Superior temporal gyrus (tissue), 1 donor: ENCODE data around the gene CIB2.

ENCODE experiments used
- DNase-seq: peaks from one replicate; pipeline ENCODE4 v3.0.0-alpha.2; 2016; ENCODE audit errors: extremely low spot score

Gene CIB2

DNA sequence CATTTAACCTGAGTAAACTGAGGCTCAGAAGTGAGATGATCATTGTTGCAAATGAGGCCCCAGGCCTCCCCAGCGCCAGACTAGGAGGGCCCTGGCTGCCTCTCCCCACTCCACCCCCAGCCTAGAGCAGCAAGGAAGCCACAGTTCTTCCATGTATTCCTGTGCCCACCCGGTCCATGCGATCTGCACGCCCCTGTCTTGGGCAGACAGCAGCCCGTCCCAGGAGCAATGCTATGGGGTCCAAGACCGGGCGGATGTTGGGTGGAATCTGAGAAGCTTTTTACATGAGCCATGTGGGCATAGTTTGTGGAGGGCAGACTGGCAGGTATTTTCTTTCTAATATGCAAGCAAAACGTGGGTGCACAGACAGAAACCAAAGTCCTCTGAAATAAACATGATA is 23.8 kb downstream of the CIB2 start:
- DNase-seq, result no peak

DNA sequence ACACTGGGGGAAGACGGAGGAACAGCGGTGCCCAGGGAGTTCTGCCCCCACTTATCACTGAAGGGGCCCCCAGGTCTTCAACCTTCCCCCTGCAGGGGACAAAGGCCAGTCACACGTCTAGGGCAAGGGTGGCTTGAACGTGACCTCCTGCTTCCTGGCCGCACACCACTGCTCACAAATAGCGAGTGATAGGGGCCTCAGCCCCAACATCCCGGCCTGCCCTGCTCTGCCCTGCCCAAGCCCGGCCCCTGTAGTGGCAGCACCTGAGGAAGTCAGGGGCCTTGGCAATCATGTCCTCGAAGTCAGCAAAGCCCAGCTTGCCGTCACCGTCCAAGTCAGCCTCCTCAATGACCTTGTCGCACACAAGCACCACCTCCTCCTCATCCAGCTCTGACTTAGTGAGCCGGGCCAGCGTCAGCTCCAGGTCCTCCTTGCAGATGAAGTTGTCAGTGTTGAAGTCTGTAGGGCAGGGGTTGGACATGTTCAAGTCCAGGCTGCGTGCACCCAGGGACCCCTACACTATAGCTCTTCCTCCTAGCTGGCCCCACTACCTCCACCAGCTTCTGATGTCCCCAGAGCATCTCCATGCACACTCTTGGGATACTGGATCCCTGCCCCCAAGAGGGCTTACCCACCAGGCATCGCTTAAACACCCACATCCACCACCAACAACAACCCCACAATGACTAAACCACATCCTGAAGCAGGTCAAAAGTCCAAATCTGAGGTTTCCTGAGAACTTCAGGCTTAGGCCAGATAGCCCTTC is 25.6 kb downstream of the CIB2 start:
- no peak for DNase-seq

DNA sequence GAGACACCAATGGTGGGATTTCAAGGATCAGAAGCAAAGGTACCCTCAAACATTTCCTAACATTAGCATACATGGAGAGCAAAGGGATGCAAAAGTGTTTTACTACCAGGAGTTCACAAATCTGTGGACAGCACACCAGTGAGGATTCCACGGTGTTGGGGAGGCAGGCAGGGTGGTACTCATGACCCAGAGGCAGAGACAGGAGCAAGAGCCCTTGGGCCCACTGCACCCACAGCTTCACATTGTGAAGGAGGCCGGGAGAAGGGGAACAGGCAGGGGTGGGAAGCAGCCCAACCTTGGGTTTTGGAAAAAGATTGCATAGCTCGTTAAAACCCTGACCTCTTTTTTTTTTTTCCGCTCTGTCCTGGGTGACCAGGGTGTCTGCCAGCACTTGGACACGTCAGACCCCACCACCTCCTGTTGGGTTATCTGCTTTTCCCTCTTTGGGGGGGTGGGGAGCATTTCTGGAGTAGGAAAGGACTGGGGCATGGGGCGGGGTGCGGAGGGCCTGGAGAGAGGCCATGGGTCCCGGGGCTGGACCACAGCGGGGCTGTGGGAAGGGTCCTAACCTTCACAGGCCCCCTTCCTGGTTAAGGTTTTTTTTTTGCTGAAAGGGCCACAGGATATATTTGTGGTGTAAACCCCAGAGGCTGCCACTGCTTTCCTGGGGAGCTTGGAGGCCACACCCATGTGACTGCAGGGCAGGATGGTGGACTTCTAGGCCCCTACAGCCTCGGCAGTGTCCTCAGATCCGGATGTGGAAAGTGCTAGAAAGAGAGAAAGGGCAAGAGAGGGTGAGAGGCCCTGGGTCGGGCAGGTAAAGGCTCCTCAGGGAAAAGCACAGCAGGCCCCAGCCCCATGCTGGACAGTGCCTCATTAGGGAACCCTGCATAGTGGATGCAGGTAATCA is 26.4 kb downstream of the CIB2 start:
- DNase-seq, result no peak

DNA sequence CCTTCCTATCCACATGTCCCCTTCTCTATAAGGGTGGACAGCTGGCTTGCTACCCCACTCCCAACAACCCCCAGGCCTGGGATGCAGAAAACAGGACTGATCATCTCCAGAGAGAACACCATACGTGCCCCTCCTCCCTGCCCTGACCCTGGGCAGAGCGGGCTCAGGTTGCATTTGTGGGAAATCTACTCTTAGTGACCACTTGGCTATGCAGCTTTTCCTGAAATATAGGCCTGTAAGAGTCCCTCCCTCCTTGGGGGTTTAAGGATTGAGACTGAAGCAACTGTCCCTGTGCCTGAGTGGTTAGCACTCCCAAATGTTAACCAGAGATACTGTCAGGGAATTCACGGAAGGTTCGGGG is 27.1 kb downstream of the CIB2 start:
- no peak for DNase-seq

DNA sequence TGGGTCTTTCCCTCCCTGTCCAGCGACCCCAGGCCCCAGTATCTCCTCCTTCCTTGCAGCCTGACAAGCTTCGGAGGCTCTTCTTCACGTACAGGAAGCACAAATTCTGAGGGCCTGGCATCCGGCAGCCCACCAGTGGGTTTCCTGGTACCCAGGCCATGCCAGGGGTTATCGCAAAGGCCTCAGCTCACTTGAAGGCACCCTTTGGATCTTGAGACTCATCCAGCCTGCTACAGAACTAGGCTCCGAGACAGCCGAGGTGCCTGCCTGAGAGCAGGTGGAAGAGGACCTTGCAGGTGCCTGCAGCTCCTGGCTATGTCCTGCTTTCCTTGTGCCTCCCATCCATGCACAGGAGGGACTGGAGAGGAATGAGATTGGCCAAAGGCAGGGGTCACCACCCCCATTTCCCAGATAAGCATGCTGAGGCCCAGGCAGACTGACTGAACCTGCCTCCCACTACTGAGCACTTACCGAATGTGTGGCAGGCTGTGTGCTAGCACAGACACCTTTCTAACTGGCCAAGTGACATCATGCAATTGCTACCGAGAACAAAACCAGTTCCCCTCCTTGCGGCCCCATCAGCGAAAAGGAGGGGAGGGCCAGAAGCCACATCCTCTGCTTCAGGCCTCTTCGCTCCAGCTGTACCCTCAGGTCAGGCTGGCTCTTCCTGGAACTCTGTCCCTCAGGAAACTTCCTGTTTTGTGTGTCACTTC is 27.7 kb downstream of the CIB2 start:
- no peak for DNase-seq

DNA sequence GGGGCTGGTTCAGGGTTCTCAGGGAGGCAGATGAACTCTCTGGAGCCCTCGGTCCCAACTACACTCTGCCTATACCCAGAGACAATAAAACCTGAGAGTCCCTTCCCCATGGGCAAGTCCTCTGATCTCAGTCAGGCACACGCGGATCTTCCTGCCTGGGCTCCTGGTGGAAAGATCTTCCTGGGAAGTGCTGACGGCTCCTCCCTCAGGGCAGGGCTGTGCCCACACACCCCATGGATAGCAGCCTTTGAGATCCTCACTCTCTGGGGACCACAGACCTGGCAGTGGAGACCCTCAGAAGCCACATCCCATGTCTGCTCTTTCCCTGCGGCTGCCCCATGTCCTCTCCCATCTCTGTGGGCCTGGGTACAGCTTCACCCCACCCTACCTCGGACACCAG is 28.5 kb downstream of the CIB2 start:
- no peak for DNase-seq

DNA sequence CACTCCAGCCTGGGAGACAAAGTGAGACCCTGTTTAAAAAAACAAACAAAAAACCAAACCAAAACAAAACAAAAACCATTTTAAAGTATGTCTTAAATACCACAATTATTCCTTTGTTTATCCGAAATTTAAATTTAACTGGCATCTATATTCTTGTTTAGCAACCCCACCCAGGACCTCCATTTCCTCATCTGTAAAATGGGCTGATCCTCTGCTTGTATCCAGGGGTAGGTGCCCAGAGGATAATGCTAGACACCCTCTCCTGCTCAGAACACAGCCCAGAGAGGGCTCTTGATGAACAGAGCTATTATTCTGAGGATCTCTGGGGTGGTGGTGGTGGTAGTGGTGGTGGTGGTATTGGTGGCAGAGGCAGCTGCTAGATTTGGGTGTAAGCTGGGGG is 29.0 kb downstream of the CIB2 start:
- no peak for DNase-seq

DNA sequence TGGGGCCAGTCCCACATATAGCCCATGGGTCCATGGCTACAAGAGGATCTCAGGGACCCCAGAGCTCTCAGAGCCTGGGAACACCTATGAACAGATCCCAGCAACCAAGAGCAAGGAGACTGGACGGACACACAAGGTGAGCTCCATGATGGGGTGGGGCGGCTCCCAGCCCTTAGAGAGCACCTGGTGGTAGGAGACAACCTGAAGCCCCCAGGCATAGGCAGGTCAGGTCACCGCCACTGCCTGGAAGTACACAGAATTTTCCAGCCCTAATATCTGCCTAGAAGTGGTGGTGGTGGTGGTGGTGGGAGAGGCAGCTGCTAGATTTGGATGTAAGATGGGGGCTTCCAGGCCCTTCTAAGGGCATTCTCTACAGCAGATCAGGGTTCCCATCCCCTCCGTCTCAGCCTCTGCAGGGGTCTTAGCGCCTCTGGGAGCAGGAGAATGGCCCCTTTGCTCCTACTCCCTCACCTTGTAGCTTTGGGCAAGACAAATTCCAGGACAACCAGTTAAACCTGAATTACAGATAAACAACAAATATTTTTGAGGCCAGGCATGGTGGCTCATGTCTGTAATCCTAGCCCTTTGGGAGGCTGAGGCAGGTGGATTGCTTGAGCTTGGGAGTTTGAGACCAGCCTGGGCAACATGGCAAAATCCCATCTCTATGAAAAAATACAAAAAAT is 29.7 kb downstream of the CIB2 start:
- DNase-seq, result no peak

DNA sequence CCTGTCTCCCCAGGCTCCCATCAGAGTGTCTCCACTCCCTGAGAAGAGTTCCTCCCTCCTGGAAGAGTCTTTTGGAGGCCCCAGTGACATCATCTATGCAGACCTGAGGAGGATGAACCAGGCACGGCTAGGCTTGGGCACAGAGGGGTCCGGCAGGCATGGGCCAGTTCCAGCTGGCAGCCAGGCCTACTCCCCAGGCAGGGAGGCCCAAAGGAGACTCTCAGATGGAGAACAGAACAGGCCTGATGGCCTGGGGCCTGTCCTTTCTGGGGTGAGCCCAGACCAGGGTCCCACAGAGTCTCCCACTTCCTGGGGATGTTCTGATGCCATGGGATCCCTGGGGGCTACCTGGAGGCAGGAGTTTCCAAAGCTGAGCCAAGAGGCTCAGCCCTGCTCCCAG is 30.4 kb downstream of the CIB2 start:
- DNase-seq, result no peak

DNA sequence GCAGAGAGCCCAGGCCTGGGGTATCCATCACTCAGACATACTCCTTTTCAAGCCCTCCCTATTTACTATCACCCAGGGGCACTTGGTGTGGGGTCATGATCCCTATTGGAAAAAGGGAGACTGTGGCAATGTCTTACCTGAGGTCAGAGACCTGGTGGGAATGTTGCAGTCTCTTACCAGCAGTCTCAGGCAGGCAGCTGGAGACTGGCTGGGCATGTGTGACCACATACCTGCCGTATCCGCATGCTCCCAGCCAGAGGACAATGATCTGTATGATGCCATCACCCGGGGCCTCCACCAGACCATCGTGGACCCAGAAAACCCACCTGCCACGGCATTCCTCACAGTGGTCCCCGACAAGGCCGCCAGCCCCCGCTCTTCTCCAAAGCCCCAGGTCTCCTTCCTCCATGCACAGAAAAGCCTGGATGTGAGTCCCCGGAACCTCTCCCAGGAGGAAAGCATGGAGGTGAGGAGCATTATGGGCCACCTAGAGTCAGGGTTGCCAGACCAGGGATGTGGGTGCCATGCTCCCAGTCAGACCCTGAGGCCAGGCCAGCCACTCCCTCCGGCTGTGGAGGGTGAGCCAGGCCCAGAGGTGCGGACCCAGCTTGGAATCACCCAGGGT is 33.0 kb downstream of the CIB2 start:
- DNase-seq, result no peak

DNA sequence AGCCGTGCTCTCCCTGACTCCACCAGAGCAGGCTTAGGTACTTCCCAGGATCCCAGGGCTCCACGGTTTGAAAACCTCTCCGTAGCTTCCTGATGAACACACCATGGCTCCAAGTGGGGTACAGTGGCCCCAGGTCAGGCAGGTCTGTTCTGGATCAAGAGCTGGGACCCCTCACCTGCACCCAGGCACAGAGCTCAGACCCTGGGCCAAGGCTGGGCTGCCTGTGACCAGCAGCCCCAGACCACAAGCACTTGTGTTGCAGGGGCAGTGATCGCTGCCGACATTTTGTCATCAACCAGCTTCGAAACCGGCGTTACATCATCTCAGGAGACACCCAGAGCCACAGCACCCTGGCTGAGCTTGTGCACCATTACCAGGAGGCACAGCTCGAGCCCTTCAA is 33.6 kb downstream of the CIB2 start:
- no peak for DNase-seq

DNA sequence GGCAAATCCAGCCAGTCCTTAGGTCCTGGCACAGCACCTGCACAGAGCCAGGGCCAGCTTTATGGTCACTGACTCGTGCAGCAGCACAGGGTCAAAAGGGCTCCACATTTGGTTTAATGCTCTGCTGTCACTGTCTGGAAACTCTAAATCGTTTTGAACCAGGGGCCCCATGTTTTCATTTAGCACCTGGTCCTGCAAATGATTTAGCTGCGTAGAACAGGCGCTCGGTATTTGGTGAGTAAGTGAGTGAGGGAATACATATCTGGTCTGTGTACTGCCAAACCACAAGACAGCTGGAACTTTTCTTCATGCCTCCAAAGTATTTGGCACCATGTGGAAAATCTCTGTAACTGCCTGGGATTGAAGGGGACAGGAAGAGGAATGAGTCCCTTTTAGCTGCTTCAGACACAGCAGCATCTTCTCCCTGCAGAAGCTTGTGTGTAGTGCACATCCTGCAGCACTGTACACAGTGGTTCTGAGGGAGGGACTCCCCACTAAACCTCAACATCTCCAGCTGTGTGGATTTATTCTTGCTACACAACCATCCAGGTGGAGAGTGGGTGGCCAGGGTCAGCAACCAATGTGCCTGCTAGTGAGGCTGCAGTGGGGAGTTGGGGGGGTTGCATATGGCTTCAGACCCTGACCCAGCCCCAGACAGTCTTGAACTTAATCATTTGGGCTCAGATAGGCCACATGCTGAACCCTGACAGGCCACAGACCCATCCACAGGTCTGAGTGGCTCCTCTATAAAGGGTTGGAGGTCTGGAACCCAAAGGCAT is 37.8 kb downstream of the CIB2 start:
- no peak for DNase-seq

DNA sequence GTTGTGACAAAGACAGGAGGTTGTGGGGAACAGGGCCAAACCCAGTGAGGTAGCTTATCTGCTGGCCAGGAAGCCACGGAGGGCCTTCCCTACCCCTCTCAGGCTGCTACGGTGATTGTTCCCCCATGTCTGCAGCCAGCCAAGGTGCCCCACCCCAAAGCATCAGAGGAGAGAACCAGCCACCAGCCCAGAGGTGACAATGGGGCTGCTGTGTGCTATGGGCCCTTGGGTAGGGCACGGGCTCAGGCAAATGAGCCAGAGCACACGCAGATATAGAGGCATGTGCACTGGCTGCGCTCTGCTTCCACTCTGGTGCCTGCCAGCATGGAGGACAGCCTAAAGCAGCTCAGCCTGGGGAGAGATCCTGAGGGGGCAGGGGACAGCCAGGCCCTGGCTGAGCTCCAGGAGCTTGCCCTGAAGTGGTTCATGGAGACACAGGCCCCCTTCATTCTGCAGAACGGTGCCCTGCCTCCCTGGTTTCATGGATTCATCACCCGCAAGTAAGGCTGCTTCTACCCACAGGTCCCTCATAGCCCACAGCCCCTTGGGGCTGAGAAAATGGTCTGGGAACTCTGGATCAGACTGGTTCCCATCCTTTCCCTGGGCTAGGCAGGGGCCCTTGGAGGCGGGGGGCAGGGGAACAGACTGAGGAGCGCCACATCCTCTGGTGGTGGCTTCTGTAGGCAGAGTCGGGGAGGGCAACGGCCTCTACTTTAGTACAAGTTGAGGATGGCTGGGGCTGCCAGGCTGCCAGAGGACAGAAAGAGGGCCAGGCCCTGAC is 38.8 kb downstream of the CIB2 start, which contains the start of gene SH2D7:
Gene SH2D7, plus strand, starts transcription at position 301 of the 781 bp plus-strand sequence. Its CDS starts 24 bp downstream, at position 325.
- no peak for DNase-seq

DNA sequence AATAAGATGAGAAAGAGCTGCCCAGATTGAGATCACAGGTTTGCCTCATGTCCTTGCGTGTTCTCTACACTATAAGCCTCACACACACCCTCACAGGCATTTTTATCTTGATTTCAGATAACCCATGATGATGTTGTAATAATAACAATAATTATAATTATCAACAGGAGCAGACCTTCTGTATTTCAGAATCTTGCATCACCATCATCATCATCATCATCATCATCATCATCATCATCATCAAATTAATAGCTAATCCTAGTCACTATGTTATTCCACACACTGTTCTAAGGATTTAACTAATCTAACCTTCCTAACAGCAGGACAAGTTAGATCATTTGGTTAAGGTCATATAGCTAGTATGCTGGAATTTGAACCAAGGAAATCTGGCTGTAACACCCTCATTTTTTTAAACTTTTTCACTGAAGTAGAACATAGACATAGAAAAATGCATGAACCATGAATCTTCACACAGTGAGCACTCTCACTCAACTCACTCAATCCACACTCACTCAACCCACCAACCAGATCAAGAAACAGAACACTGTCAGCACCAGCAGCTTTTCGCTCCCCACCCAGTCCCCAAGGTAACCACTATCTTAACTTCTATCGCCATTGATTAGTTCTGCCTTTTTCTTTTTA is 40.7 kb downstream of the CIB2 start:
- DNase-seq, result no peak

DNA sequence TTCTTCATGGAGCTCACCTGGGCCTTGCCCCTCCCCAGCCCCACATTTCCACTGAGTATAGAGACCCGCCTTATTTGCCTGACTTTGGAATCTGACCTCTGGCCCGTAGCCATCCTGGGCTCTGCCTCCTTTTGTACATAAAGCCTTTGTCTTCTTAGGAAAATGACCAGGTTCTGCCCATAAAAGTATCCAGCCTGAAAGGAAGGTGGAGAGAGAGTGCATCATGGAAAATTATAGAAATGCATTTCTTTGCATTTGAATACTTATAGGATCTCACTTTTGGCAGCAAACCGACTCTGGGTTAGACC is 42.5 kb downstream of the CIB2 start:
- DNase-seq, result no peak

DNA sequence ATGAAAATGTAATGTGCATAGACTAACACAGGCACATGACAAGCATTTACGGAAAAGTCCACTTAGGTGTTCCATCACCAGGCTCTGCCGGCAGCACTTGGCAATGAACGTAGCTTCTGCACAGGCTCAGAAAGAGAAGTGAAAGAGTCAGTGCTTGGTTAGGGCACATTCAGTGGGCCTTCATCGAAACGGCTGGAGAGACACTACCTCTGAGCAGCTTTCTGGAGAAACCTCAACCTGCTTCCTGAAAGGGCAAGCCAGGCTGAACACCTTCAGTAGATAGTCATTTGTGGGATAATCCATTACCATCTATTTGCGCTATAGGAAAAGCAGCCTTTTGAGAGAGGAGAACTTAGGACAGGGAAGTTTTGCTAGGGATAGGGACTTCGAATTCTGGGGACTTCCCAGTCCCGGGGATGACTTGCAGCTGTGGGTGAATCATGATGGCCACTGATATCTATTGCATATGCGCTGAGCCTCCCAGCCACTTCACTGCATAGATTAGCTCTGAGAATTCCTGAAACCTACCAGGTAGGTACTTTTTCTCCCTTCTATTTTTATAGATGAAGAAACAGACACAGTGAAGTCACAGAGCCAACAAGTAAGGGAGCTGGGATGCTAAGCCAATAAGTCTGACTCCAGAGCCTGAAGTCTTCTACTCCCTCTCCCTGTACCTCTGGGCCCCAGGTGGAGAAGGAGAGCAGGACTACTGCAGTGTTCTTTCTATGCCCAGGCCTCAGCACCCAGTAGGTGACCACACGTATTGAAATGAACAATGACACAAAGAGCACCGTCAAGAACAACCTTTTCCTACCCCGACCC is 43.1 kb downstream of the CIB2 start:
- DNase-seq, result no peak

DNA sequence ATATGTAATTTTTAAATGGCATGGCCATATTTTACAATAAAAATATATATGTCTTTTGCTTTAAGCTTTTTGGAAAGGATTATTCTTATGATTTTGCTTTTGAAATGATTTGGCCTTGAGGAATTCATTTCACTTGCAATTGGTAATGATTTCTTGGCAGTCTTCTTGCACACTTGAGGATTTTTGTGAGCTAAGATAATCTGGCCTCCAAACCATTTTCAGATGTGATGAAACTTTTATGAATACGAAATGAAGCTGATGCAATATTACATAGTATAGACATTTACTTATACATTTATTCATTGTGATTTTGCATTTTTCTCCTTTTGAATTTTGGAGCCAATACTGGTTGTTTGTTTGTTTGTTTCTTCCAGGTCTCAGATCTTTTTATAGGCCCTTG is 45.3 kb downstream of the CIB2 start:
- no peak for DNase-seq

DNA sequence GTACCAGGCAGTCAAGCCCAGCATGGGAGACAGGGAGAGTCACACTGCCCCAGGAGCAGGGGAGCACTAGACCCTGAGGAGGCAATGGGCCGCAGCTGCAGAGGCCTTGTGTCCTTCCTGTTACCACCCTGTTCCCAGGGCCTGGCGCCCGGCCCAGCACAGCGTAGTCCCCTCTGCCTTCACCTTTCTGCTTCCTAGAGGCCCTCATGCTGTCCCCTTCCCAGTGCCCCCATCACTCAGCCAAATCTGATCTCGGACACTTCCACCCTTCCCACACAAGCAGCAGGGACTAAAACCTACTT is 46.8 kb downstream of the CIB2 start:
- DNase-seq, result no peak
